ENCODE results near the gene SLC35C1. TPM values are rescaled to one million over a fixed set of nuclear protein-coding genes. Genes with fewer than 3 reads are reported as not detected.

The SLC35C1 gene
- total and polyA plus RNA-seq, 12 donors = 4.5 to 14.1 (median 6.1) TPM

GRCh38 chr11:45851228-45851627, 46.3 kb downstream of the SLC35C1 start:
- ATAC-seq (no peak), DNase-seq (no peak)
- peaks cover 36 to 92% (median 86%) of the 10 kb centered on the region in 9 donors for H3K4me1 ChIP-seq
- H3K27ac ChIP-seq = peak overlapping the region; percentile 58 to 99 (median 89)
- TF ChIP-seq CTCF (IDR thresholded peaks at IDR 0.05) = no peak
- H3K4me3 ChIP-seq = peak overlapping the region in 3 of 10 donors; percentile 2 to 99 (median 96)
- intact Hi-C loops (cut with DNase I) = no loop called here
- no peaks in the 10 kb centered on the region for H3K27me3 ChIP-seq
- 55 to 68% methylated on average over 2 of the region's 2 CpGs for WGBS, 2 donors
- H3K36me3 ChIP-seq = peaks cover 0 to 33% (median 4%) of the 10 kb centered on the region in 9 donors
- H3K9me3 ChIP-seq = no peaks in the 10 kb centered on the region

- Histone ChIP-seq H3K36me3 (peaks cover 0 to 42% (median 13%) of the 10 kb centered on the region in 9 donors), H3K27ac (peak overlapping the region; percentile 58 to 99 (median 89)), H3K4me1 (peaks cover 31 to 93% (median 87%) of the 10 kb centered on the region in 9 donors), H3K27me3 (no peaks in the 10 kb centered on the region), H3K4me3 (peak overlapping the region in 1 of 10 donors; percentile 1), H3K9me3 (no peaks in the 10 kb centered on the region)
- TF ChIP-seq CTCF (IDR thresholded peaks at IDR 0.05) = no peak
- 34 to 40% methylated on average over 4 of the region's 4 CpGs for WGBS, 2 donors
- DNase-seq = peak in 1 of 2 donors; percentile 53
- peak in 5 of 8 donors; percentile 16 to 41 (median 24) for ATAC-seq
- intact Hi-C loops (cut with DNase I) = no loop called here
Observed at GRCh38 chr11:45852018-45852711, 47.2 kb downstream of the SLC35C1 start.

- H3K9me3 ChIP-seq = no peaks in the 10 kb centered on the region
- peak in 4 of 9 donors; percentile 12 to 40 (median 31) for TF ChIP-seq CTCF (IDR thresholded peaks at IDR 0.05)
- peaks cover 36 to 98% (median 92%) of the 10 kb centered on the region in 9 donors for H3K4me1 ChIP-seq
- DNase-seq (peak; percentile 53 to 59), ATAC-seq (peak; percentile 48 to 82 (median 70))
- intact Hi-C loops (cut with DNase I) = no loop called here
- WGBS, 2 donors = 17 to 26% methylated on average over 1 of the region's 1 CpG
- H3K27ac ChIP-seq = peak overlapping the region; percentile 33 to 99 (median 89)
- no peaks in the 10 kb centered on the region for H3K27me3 ChIP-seq
- peak overlapping the region in 1 of 10 donors; percentile 1 for H3K4me3 ChIP-seq
- peaks cover 0 to 48% (median 16%) of the 10 kb centered on the region in 9 donors for H3K36me3 ChIP-seq
Observed at GRCh38 chr11:45852712-45853101, 47.8 kb downstream of the SLC35C1 start.

- WGBS, 2 donors = 60 to 61% methylated on average over 7 of the region's 7 CpGs
Observed at GRCh38 chr11:45853332-45854219, 48.6 kb downstream of the SLC35C1 start.

More at GRCh38 chr11:45853332-45854219, 48.6 kb downstream of the SLC35C1 start:
- peak; percentile 26 to 81 (median 70) for ATAC-seq
- peak overlapping the region in 9 of 10 donors; percentile 32 to 99 (median 95) for H3K27ac ChIP-seq
- H3K9me3 ChIP-seq = no peaks in the 10 kb centered on the region
- peak; percentile 70 to 82 for DNase-seq
- H3K36me3 ChIP-seq = peaks cover 0 to 54% (median 17%) of the 10 kb centered on the region in 9 donors
- intact Hi-C loops (cut with DNase I) = no loop called here
- peaks cover 44 to 100% (median 94%) of the 10 kb centered on the region in 9 donors for H3K4me1 ChIP-seq
- no peaks in the 10 kb centered on the region for H3K27me3 ChIP-seq
- no peak for TF ChIP-seq CTCF (IDR thresholded peaks at IDR 0.05)
- no peak overlapping the region for H3K4me3 ChIP-seq
